Measurements from ENCODE around the gene ATP8B4. TPM values are rescaled to one million over a fixed set of nuclear protein-coding genes. Genes with fewer than 3 reads are reported as not detected.

ATP8B4 gene
- total RNA-seq, 1 donor, result 0.99 TPM

- DNase-seq (ENCODE audit: low read depth), result no peak
- H3K4me3 ChIP-seq (ENCODE audit: low read depth, low read length), result no peak overlapping the region
- TF ChIP-seq, protein P1, sequence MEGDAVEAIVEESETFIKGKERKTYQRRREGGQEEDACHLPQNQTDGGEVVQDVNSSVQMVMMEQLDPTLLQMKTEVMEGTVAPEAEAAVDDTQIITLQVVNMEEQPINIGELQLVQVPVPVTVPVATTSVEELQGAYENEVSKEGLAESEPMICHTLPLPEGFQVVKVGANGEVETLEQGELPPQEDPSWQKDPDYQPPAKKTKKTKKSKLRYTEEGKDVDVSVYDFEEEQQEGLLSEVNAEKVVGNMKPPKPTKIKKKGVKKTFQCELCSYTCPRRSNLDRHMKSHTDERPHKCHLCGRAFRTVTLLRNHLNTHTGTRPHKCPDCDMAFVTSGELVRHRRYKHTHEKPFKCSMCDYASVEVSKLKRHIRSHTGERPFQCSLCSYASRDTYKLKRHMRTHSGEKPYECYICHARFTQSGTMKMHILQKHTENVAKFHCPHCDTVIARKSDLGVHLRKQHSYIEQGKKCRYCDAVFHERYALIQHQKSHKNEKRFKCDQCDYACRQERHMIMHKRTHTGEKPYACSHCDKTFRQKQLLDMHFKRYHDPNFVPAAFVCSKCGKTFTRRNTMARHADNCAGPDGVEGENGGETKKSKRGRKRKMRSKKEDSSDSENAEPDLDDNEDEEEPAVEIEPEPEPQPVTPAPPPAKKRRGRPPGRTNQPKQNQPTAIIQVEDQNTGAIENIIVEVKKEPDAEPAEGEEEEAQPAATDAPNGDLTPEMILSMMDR (IDR thresholded peaks at IDR 0.05; ENCODE audit: insufficient read depth, low read length), result no peak
Measured at GRCh38 chr15:49953421-49953820, 165.6 kb downstream of the ATP8B4 start.

DNA sequence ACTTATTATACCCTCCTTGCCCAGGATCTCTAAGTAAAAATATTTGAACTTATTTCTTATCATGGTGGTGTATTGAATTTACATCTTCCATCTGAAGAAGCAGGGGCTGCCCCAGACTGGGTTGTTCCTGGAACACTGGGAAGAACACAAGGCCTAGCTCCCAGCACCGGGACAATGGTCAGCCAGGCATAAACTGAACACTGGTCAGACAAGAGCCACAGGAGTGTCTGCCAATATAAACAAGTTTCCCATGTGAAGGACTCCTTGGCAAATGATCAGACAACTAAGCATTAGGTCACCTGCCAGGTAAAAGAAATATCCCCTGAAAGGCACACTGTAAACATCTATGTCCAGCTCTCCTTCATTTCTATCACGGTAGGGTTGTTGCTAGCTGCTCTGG, 172.4 kb downstream of the ATP8B4 start:
- TF ChIP-seq, protein P1 (IDR thresholded peaks at IDR 0.05; ENCODE audit: insufficient read depth, low read length), result no peak
- no peak overlapping the region for H3K4me3 ChIP-seq (ENCODE audit: low read depth, low read length)
- no peak for DNase-seq (ENCODE audit: low read depth)

DNA sequence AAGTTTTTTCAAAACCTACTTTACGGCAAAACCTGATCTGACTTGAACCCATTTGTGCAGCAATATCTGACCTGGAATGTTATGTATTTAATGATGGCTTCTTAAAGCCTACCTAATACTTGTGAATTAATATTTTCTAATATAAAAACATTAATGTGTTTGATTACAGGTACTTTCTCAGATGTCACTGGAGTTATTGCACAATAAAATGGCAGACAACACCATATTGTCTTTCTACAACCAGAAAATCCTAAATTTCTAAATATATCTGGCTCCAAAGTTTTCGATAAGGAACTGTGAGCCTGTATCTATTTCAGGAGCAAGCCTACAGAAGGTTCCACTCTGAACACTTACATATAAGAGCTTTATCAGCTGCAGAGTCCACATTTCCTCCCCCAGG, 184.5 kb downstream of the ATP8B4 start:
- H3K4me3 ChIP-seq (ENCODE audit: low read depth, low read length), result no peak overlapping the region
- TF ChIP-seq, protein P1 (IDR thresholded peaks at IDR 0.05; ENCODE audit: insufficient read depth, low read length), result no peak
- DNase-seq (ENCODE audit: low read depth), result no peak

DNA sequence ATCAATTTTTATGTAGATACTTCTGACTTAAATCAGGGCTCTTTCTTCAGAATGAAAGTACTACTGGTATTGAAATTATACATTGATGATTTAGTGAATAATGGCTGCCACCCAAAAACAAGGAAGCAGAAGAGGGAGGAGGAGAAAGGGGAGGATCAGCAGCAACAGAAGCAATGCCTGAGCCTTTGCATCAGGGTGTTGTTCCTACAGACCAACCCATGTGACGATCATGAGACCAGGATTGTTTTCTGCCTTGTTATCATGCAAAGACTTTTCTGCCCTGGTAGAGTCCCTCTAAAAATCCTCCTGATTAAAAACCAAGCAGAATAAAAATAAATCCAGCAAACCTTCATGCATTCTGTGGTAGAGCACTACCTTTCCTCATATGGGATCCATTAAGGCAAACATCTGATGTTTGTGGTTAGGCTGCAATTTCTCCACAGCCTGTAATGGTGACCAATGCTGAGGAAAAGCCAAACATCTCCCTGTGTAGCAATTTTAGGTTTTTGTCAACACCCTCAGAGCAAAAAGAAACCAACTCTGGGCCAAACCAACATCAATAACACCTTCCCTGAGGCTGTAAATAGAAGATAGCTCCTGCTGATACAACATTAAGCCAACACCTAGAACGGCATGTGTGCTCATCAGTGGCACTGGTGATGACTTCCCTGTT, 191.7 kb downstream of the ATP8B4 start:
- TF ChIP-seq, protein P1 (IDR thresholded peaks at IDR 0.05; ENCODE audit: insufficient read depth, low read length), result no peak
- DNase-seq (ENCODE audit: low read depth), result peak; percentile 77
- no peak overlapping the region for H3K4me3 ChIP-seq (ENCODE audit: low read depth, low read length)

DNA sequence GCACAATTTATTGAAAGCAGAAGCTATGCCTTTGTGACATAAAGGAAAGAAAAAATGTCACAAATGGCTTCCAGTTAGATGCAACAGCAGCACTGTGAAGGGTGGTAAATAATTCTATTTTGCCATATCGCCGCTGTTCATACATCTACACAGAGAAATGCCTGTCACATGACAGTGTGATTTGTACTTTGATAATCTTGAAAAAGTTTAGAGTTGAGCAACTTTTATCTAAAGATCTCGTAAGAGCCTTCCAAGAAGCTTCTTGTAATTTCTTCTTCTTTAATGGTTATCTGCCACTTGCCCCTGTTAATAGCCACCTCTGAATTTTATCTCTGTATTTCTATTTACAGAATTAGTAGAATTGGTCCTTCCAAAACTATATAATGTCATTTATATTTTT, 192.3 kb downstream of the ATP8B4 start:
- no peak for DNase-seq (ENCODE audit: low read depth)
- TF ChIP-seq, protein P1 (IDR thresholded peaks at IDR 0.05; ENCODE audit: insufficient read depth, low read length), result no peak
- no peak overlapping the region for H3K4me3 ChIP-seq (ENCODE audit: low read depth, low read length)

DNA sequence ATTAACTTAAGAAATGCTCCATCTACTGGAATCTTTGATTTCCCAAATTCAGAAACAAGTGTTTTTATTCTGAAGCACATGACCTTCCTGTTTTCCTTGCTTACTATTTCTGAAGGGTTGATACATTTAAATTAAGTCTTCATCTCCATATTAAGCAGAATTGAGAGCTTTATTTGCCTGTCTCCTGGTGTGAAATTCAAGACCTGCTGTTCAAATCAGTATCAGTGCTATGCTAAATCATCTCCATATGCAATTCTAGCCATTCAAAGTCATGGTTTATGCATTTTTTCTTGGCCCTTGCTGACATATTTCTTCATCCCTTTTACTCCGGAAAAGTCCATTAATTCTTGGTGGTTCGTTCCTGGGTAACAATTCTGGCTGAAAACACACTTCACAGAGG, 195.4 kb downstream of the ATP8B4 start:
- no peak for DNase-seq (ENCODE audit: low read depth)
- H3K4me3 ChIP-seq (ENCODE audit: low read depth, low read length), result no peak overlapping the region
- TF ChIP-seq, protein P1 (IDR thresholded peaks at IDR 0.05; ENCODE audit: insufficient read depth, low read length), result no peak

DNA sequence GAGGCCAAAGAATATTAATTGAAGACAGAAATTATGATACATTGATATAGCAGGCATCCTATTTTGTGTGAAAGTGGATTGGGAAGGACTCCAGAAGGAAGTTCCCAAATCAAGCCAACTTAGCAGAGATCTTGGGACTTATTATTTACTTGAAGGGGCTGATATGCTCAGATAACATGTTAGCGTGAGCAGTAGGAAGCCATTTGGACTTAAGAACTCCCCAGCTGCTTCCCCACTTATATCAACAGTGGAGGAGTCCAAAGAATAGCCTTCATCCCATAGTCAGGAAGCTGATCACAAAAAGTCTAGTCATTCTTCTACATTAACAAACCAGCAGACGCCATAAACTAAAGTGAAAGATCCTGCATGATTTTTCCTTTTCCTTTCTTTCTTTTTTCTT, 200.0 kb downstream of the ATP8B4 start:
- no peak overlapping the region for H3K4me3 ChIP-seq (ENCODE audit: low read depth, low read length)
- DNase-seq (ENCODE audit: low read depth), result no peak
- TF ChIP-seq, protein P1 (IDR thresholded peaks at IDR 0.05; ENCODE audit: insufficient read depth, low read length), result no peak
